RWPE2 (cell line): Measurements from ENCODE around the gene TRAF1.

Source experiments
- ATAC-seq: fragments of 200-7000 bp; cut with Tn5 transposase; 3 replicates; pipeline ENCODE4 v1.9.1; 2021; ENCODE audit warnings: low read depth
- DNase-seq: peaks from one replicate; pipeline ENCODE4 v3.0.0-alpha.2; 2020; ENCODE audit warnings: low spot score
- H3K27ac ChIP-seq: fragments of 450-650 bp; 2 replicates; pipeline ENCODE4 v1.5.1; 2017; ENCODE audit warnings: mild to moderate bottlenecking; ENCODE audit not compliant: poor library complexity, severe bottlenecking
- H3K27me3 ChIP-seq: fragments of 250-450 bp; sonication (Bioruptor Pico); 2 replicates; pipeline ENCODE4 v1.5.1; 2021; ENCODE audit warnings: mild to moderate bottlenecking, moderate library complexity; ENCODE audit not compliant: insufficient read depth, poor library complexity, severe bottlenecking
- H3K36me3 ChIP-seq: fragments of 250-450 bp; sonication (Bioruptor Pico); 2 replicates; pipeline ENCODE4 v1.5.1; 2020; ENCODE audit warnings: low read depth, mild to moderate bottlenecking, moderate library complexity
- H3K4me1 ChIP-seq: fragments of 250-450 bp; sonication (Bioruptor Pico); 2 replicates; pipeline ENCODE4 v1.5.1; 2021; ENCODE audit warnings: mild to moderate bottlenecking, moderate library complexity; ENCODE audit not compliant: insufficient read depth, poor library complexity, severe bottlenecking
- H3K4me3 ChIP-seq: fragments of 250-450 bp; sonication (Bioruptor Pico); 2 replicates; pipeline ENCODE4 v1.5.1; 2021; ENCODE audit warnings: mild to moderate bottlenecking, moderate library complexity; ENCODE audit not compliant: severe bottlenecking
- H3K9me3 ChIP-seq: fragments of 250-450 bp; sonication (Bioruptor Pico); 2 replicates; pipeline ENCODE4 v1.5.1; 2021; ENCODE audit warnings: mild to moderate bottlenecking, moderate library complexity; ENCODE audit not compliant: severe bottlenecking
- CTCF ChIP-seq: fragments of 450-650 bp; IDR thresholded peaks from one replicate; pipeline ENCODE4 v1.5.1; 2017; ENCODE audit warnings: mild to moderate bottlenecking, moderate library complexity; ENCODE audit not compliant: poor library complexity, severe bottlenecking

Gene TRAF1

GRCh38 chr9:120910643-120911042 lies 16.0 kb downstream of the TRAF1 start:
- ATAC-seq: no peak
- peaks cover 9% of the 10 kb centered on the region for H3K4me1 ChIP-seq

GRCh38 chr9:120909904-120910303 lies 16.7 kb downstream of the TRAF1 start:
- Histone ChIP-seq H3K36me3 (no peaks in the 10 kb centered on the region), H3K27me3 (no peaks in the 10 kb centered on the region), H3K4me3 (no peak overlapping the region), H3K4me1 (peaks cover 9% of the 10 kb centered on the region), H3K27ac (no peak overlapping the region), H3K9me3 (no peaks in the 10 kb centered on the region)
- DNase-seq (no peak), ATAC-seq (peak; percentile 54; the same call in 2 of the 3 replicates)
- no peak for TF ChIP-seq CTCF

More at GRCh38 chr9:120910643-120911042, 16.0 kb downstream of the TRAF1 start:
- H3K27me3 ChIP-seq: no peaks in the 10 kb centered on the region
- no peak overlapping the region for H3K27ac ChIP-seq
- TF ChIP-seq CTCF: no peak
- DNase-seq: no peak
- no peaks in the 10 kb centered on the region for H3K36me3 ChIP-seq
- no peak overlapping the region for H3K4me3 ChIP-seq
- H3K9me3 ChIP-seq: no peaks in the 10 kb centered on the region

GRCh38 chr9:120905315-120906164 lies 21.1 kb downstream of the TRAF1 start:
- Histone ChIP-seq H3K27ac (no peak overlapping the region), H3K27me3 (no peaks in the 10 kb centered on the region), H3K36me3 (no peaks in the 10 kb centered on the region)

GRCh38 chr9:120904978-120905301 lies 21.7 kb downstream of the TRAF1 start:
- no peak for TF ChIP-seq CTCF
- Histone ChIP-seq H3K9me3 (no peaks in the 10 kb centered on the region), H3K4me1 (peaks cover 2% of the 10 kb centered on the region), H3K4me3 (no peak overlapping the region), H3K27ac (no peak overlapping the region), H3K36me3 (no peaks in the 10 kb centered on the region), H3K27me3 (no peaks in the 10 kb centered on the region)
- DNase-seq (no peak), ATAC-seq (no peak)

More at GRCh38 chr9:120905315-120906164, 21.1 kb downstream of the TRAF1 start:
- ATAC-seq (no peak), DNase-seq (no peak)
- peaks cover 8% of the 10 kb centered on the region for H3K4me1 ChIP-seq
- no peak overlapping the region for H3K4me3 ChIP-seq
- no peaks in the 10 kb centered on the region for H3K9me3 ChIP-seq
- TF ChIP-seq CTCF: no peak
